Neural progenitor cell (in vitro differentiated cells): Measurements from ENCODE around the gene PTOV1.

Experiments used
- EZH2 ChIP-seq: fragments of 200-600 bp; sonication (generic); IDR thresholded peaks from 2 replicates; pipeline ENCODE4 v1.6.1; 2017; ENCODE audit warnings: antibody characterized with exemption, mild to moderate bottlenecking, moderate library complexity
- EZH2phosphoT487 ChIP-seq: fragments of 200-600 bp; sonication (generic); IDR thresholded peaks from 2 replicates; pipeline ENCODE4 v1.6.1; 2017; ENCODE audit warnings: antibody characterized with exemption
- TF ChIP-seq, protein P1 (sequence below): fragments of 200-600 bp; sonication (generic); IDR thresholded peaks from 2 replicates; pipeline ENCODE4 v1.5.1; 2017; ENCODE audit warnings: antibody characterized with exemption, mild to moderate bottlenecking

GRCh38 chr19:49870309-49870901 lies 19.4 kb downstream of the PTOV1 start:
- TF ChIP-seq, protein P1, sequence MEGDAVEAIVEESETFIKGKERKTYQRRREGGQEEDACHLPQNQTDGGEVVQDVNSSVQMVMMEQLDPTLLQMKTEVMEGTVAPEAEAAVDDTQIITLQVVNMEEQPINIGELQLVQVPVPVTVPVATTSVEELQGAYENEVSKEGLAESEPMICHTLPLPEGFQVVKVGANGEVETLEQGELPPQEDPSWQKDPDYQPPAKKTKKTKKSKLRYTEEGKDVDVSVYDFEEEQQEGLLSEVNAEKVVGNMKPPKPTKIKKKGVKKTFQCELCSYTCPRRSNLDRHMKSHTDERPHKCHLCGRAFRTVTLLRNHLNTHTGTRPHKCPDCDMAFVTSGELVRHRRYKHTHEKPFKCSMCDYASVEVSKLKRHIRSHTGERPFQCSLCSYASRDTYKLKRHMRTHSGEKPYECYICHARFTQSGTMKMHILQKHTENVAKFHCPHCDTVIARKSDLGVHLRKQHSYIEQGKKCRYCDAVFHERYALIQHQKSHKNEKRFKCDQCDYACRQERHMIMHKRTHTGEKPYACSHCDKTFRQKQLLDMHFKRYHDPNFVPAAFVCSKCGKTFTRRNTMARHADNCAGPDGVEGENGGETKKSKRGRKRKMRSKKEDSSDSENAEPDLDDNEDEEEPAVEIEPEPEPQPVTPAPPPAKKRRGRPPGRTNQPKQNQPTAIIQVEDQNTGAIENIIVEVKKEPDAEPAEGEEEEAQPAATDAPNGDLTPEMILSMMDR, result no peak
- TF ChIP-seq EZH2 (no peak), EZH2phosphoT487 (no peak)
